Lower leg skin (tissue), 4 donors: ENCODE data around the gene PRIM2. TPM values are rescaled to one million over a fixed set of nuclear protein-coding genes. Genes with fewer than 3 reads are reported as not detected.
"Not testable (repeated sequence)": the region's sequence is repeated elsewhere in the genome, so short reads cannot be mapped to it uniquely, and the experiment has no call there.

Source experiments
- DNase-seq, 2 donors: peaks; one replicate each; pipeline ENCODE4 v3.0.0-alpha.2; 2019; ENCODE audit warnings: low spot score in 2 of 2
- H3K4me3 ChIP-seq: fragments of 200-600 bp; sonication (generic); 2 replicates; pipeline ENCODE4 v1.5.1; 2017; ENCODE audit warnings: mild to moderate bottlenecking, low read depth; ENCODE audit not compliant: poor library complexity, severe bottlenecking
- CTCF ChIP-seq, 3 donors: fragments of 450-650 bp; IDR thresholded peaks; one replicate each; pipeline ENCODE4 v1.5.1; 2016; ENCODE audit warnings: antibody characterized with exemption in 3 of 3, mild to moderate bottlenecking in 3 of 3, moderate library complexity in 2 of 3
- POLR2A ChIP-seq, 2 donors: fragments of 450-650 bp; IDR thresholded peaks; one replicate each; pipeline ENCODE4 v1.6.1; 2016 to 2017; ENCODE audit warnings: antibody characterized with exemption in 2 of 2, mild to moderate bottlenecking in 1 of 2, moderate library complexity in 1 of 2
- WGBS, 2 donors: methylation state at CpG; one replicate each; pipeline ENCODE4 v1.1.5; 2018; 5-methylcytosine and 5-hydroxymethylcytosine counted together
- intact Hi-C: fragments of 100-400 bp; cut with DNase I; formaldehyde crosslinking; loops from one replicate; pipeline ENCODE4 v1.15.0; 2023; ENCODE audit warnings: low total_unique reads
- total RNA-seq, 4 donors: library from RNA; depleted of rRNA; stranded (reverse); fragments of >200 nt; gene quantifications; one replicate each; pipeline ENCODE4 v1.1.0, GENCODE V29; 2016

The PRIM2 gene
- total RNA-seq: 1 to 10 TPM; 6.4 to 9.7 (median 6.7) TPM

- intact Hi-C loops: loop anchor here (5.0 to 10.0 kb wide), 3 partner anchors 123 to 725 kb away; no protein-coding TSS in a partner anchor
- WGBS, 2 donors: 0 to 1% methylated on average over 27 of the region's 27 CpGs
- TF ChIP-seq POLR2A (IDR thresholded peaks at IDR 0.05): no peak
- no peak for TF ChIP-seq CTCF (IDR thresholded peaks at IDR 0.05)
- DNase-seq: peak; percentile 84 to 95
- peak within 1 kb of the TSS; percentile 41 for H3K4me3 ChIP-seq
These were observed at the start of gene PRIM2 for GRCh38 chr6:57317060-57317943. TSS of gene PRIM2 (plus strand) at chr6:57317630. CDS start at chr6:57318446, 816 bp downstream.

- no peak overlapping the region for H3K4me3 ChIP-seq
- no peak for TF ChIP-seq POLR2A (IDR thresholded peaks at IDR 0.05)
- no peak for TF ChIP-seq CTCF (IDR thresholded peaks at IDR 0.05)
- intact Hi-C loops: no loop called here
- no peak for DNase-seq
These were observed 49.2 kb upstream of the PRIM2 start for GRCh38 chr6:57268294-57268640.

GRCh38 chr6:57274113-57274824 lies 43.2 kb upstream of the PRIM2 start:
- intact Hi-C loops: not testable (repeated sequence)

GRCh38 chr6:57275384-57275783 lies 42.0 kb upstream of the PRIM2 start:
- TF ChIP-seq CTCF (IDR thresholded peaks at IDR 0.05) (no peak), POLR2A (IDR thresholded peaks at IDR 0.05) (no peak)
- intact Hi-C loops: no loop called here
- no peak overlapping the region for H3K4me3 ChIP-seq
- WGBS, 2 donors: 80 to 88% methylated on average over 3 of the region's 3 CpGs
- no peak for DNase-seq

More at GRCh38 chr6:57274113-57274824, 43.2 kb upstream of the PRIM2 start:
- WGBS, 2 donors: 90 to 94% methylated on average over 17 of the region's 17 CpGs
- not testable (repeated sequence) for H3K4me3 ChIP-seq, DNase-seq

GRCh38 chr6:57276946-57277345 lies 40.5 kb upstream of the PRIM2 start:
- TF ChIP-seq CTCF (IDR thresholded peaks at IDR 0.05) (no peak), POLR2A (IDR thresholded peaks at IDR 0.05) (no peak)
- H3K4me3 ChIP-seq: no peak overlapping the region
- intact Hi-C loops: no loop called here
- no peak for DNase-seq

GRCh38 chr6:57278570-57278969 lies 38.9 kb upstream of the PRIM2 start:
- WGBS, 2 donors: 88 to 94% methylated on average over 2 of the region's 2 CpGs
- no peak overlapping the region for H3K4me3 ChIP-seq
- intact Hi-C loops: no loop called here
- no peak for DNase-seq
- TF ChIP-seq POLR2A (IDR thresholded peaks at IDR 0.05): no peak
- no peak for TF ChIP-seq CTCF (IDR thresholded peaks at IDR 0.05)
